GM06990 (cell line): ENCODE data around the gene XYLT1.
A peak's percentile ranks its signal among the peaks of the same experiment; 100 is the strongest.

ENCODE experiments used
- DNase-seq: peaks from one replicate; pipeline ENCODE4 v3.0.0-alpha.2; 2011; ENCODE audit not compliant: insufficient read length; ENCODE audit errors: extremely low read depth
- H3K27me3 ChIP-seq: replicated peaks from 2 replicates; pipeline ENCODE4 v1.6.0; 2011; ENCODE audit warnings: low read length; ENCODE audit not compliant: control insufficient read depth, insufficient read depth
- H3K36me3 ChIP-seq: 2 replicates; pipeline ENCODE4 v1.5.1; 2011; ENCODE audit warnings: low read length; ENCODE audit not compliant: control insufficient read depth, insufficient read depth
- H3K4me3 ChIP-seq: replicated peaks from 2 replicates; pipeline ENCODE4 v1.5.1; 2011; ENCODE audit warnings: low read depth, mild to moderate bottlenecking, control low read depth, low read length
- TF ChIP-seq, protein P1 (sequence below): IDR thresholded peaks from 2 replicates; pipeline ENCODE4 v1.5.1; 2011; ENCODE audit warnings: low read length, control low read depth, mild to moderate bottlenecking, inconsistent platforms; ENCODE audit not compliant: insufficient read depth, poor library complexity, severe bottlenecking

Gene XYLT1

DNA sequence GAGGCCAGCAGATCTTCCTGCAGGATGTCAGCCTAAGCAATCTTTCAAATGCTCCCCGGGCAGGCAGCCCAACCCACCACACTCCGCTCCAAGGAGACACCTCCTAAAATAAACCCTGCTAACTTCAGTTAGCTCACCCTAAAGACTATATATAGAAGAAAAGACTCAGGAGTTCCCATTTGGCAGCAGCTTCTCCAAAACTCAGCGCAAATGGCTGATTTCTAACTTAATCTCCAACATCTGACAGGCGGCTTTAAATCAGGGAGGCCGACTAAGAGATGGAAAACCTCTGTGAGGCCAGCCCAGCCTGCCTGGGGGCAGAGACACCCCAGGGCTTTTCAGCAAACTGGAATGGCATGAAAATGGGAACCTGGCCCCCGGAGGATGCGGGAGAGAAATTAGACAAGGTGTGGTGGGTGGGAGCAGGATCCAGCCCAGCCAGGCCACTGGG lies 91.6 kb downstream of the XYLT1 start:
- Histone ChIP-seq H3K4me3 (no peak overlapping the region), H3K36me3 (no peaks in the 10 kb centered on the region), H3K27me3 (no peaks in the 10 kb centered on the region)
- TF ChIP-seq, protein P1, sequence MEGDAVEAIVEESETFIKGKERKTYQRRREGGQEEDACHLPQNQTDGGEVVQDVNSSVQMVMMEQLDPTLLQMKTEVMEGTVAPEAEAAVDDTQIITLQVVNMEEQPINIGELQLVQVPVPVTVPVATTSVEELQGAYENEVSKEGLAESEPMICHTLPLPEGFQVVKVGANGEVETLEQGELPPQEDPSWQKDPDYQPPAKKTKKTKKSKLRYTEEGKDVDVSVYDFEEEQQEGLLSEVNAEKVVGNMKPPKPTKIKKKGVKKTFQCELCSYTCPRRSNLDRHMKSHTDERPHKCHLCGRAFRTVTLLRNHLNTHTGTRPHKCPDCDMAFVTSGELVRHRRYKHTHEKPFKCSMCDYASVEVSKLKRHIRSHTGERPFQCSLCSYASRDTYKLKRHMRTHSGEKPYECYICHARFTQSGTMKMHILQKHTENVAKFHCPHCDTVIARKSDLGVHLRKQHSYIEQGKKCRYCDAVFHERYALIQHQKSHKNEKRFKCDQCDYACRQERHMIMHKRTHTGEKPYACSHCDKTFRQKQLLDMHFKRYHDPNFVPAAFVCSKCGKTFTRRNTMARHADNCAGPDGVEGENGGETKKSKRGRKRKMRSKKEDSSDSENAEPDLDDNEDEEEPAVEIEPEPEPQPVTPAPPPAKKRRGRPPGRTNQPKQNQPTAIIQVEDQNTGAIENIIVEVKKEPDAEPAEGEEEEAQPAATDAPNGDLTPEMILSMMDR: no peak
- no peak for DNase-seq

DNA sequence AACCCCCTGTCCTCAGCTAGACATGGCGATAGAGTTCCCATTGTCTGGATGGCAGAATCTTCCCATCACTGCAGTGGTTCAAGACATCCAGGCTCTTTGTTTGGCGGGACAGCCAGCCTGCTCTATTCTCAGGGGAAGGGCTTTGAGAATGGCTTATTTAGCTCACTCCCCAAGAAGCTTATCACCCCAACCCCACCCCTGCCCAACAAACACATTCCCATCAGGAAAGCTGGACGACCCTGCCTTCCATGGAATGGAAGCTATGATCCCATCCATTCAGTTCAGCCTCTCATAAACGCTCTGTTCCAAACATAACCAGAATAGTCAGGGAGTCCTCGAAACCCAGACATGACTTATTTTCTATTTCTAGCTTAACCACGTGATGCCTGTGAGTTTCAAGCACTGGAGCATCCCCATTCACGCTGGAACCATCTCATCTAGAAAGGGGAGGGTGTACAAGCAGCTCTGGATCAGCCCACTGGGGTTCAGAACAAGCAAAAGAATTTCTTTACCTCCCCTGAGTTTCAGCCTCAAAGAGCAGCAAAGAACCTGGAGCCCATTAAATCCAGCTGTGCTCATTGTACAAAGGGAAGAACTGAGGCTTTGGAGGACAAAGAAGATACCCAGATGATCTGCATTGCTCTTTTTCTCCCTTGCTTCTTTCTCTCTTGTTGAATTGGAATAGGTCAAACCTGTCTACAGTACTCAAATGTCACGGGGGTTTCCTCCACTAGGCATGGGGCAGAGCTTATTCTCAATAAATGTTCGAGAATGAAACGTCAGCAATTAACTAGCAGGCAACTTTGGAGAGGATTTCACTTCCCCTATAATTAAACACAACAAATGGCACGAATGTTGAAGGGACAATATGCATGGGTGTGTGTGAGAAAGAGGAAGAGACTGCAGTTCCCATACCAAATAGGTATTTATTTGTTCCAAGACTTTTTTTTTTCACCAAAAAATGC lies 93.1 kb downstream of the XYLT1 start:
- TF ChIP-seq, protein P1: no peak
- H3K27me3 ChIP-seq: no peaks in the 10 kb centered on the region
- DNase-seq: peak; percentile 51
- H3K4me3 ChIP-seq: no peak overlapping the region
- H3K36me3 ChIP-seq: no peaks in the 10 kb centered on the region

DNA sequence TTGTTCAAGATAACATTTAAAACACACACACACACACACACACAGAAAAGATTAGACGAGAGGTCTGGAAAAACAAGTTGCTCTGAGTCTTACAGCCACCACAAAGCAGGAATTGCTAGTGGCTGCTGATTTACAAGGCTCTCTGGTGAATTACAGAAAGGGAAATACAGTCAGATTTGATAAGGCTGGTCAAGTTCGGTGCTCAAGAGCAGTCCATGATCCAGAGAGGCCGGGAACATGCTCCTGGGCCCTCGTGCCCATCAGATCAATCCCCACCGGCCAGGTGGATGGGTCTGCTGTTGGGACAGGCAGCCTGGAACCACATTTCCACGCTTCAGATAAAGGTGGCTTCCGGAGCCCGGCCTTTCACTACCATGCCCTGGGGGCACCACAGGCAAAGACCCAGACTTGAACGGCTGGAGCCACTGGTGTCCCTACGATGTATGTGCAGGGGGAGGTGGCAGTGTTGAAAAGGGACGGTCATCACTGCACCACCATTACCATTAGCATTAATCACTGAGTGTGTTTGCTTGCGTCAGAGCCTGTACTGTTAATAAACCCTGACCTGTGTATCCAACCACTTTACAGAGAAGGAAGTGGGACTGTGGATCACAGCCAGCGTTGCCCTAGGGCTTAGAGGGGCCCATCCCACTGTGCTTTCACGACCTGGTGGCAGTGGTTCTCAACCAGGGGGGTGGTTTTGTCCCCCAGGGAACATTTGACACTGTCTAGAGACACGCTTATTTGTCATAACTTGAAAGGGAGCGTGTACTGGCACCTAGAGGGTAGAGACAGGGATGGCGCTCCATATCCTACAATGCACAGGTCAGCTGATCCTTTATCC lies 95.1 kb downstream of the XYLT1 start:
- H3K4me3 ChIP-seq: no peak overlapping the region
- H3K36me3 ChIP-seq: no peaks in the 10 kb centered on the region
- TF ChIP-seq, protein P1: no peak
- DNase-seq: no peak
- H3K27me3 ChIP-seq: no peaks in the 10 kb centered on the region

DNA sequence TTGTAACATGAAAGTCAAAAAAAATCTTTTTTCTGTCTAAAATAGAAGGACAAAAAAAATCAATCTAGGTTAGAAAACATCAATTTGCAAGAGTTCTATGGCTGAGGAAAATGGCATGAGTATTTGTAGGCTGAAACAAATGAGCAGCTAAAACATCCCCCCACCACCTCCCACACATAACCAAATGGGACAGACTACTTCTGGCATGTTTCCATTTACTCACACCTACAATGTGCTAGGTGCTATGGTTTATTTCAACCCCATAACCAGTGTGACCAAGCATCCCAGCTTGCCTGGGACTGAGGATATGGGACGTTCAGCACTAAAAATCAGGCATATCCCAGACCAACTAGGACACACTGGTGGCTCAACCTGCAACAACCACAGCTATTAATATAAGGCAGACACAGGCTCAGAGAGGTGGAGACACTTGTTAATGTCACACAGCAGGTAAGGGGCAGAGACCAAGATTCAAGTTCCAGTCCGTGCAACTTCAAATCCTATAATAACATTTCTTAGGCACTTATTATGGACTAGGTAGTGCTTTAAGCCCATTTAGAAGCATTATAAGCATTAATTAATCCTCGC lies 96.0 kb downstream of the XYLT1 start:
- Histone ChIP-seq H3K36me3 (no peaks in the 10 kb centered on the region), H3K27me3 (no peaks in the 10 kb centered on the region), H3K4me3 (no peak overlapping the region)
- TF ChIP-seq, protein P1: no peak
- DNase-seq: no peak

DNA sequence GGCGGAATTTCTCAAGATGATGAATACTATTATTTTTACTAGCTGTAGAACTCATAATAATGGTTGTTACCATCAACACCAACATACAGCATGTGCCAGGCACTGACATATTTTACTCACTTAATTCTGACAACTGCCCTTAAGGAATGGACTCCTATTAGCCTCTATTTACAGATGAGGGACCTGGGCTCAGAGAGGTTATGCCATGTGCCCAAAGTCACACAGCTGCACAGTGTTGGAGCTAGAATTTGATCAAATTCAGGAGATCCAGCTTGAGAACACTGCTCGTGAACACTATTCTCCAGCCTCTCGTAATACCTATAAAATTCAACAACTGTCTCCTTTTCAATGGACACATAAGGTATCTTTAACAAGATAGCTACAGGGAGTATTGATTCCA lies 97.2 kb downstream of the XYLT1 start:
- TF ChIP-seq, protein P1: no peak
- H3K27me3 ChIP-seq: no peaks in the 10 kb centered on the region
- H3K36me3 ChIP-seq: no peaks in the 10 kb centered on the region
- DNase-seq: no peak
- H3K4me3 ChIP-seq: no peak overlapping the region
